Posterior cingulate gyrus (tissue), 11 donors: Measurements from ENCODE around the gene KIRREL1.

Experiments used
- DNase-seq, 10 donors: peaks; one replicate each; pipeline versions ENCODE4 v3.0.0 to v3.0.0-alpha.2; 2020 to 2021; ENCODE audit warnings: mixed read lengths in 3 of 10
- intact Hi-C: fragments of 100-400 bp; cut with DNase I; formaldehyde crosslinking; loops from one replicate; pipeline ENCODE4 v1.15.1; 2023

KIRREL1 gene

DNA sequence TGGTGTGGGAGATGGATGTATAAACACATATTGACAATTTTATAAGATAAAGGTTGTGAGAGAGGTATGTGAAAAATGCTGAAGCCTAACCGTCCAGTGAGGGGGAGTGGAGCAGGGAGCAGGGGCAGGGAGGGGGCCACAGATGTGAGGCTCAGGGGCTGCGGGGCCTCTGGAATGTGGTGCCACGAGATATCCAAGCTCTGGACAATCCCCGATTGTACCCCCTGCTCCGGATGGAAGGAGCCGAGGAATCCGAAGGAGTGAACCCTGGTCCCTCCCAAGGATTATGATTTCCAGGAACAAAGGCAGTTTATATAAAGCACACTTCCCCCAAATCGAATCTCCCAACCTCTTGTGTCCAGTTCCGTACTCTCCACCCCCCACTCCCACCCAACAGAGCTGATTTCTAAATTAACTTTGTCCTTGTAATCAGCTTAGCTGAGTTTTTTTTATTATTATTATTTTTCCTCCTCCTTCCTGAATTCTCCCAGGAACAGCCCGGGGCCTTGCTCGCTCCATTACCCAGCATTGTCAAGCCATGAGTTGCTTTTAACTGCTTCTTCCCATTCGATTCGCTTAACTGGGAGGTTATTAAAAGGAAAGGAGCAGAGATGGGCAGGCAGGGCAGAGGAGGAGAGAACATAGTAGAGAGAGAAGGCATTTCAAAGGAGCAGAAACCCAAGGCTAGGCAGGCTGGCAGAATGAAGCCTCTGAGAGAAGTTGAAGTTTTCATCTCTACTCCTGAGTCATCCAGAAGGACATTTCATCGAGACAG is 9.4 kb downstream of the KIRREL1 start:
- intact Hi-C loops, result no loop called here
- peak in 1 of 10 donors; percentile 49 for DNase-seq

- peak in 1 of 10 donors; percentile 49 for DNase-seq
- intact Hi-C loops, result no loop called here
These were observed 10.0 kb downstream of the KIRREL1 start for GRCh38 chr1:158003406-158003800.

DNA sequence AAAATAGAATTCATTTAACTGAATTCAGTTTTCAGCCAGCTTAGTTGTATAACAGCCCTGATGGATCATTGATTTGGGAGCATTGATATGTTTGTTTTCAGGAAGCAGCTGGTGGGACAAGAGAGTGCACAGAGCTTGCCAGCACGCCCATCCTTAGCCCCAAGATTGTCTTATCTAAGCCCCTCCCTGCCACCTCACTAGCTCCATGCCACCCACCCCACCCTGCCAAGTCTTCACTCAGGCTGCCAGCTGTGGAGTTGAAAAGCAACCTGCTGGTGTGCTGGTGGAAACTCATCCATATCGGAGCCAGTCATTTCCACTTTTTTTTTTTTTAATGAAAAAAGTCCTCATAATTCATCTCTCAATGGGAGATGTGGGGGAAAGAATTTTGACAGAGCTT is 11.8 kb downstream of the KIRREL1 start:
- peak in 1 of 10 donors; percentile 78 for DNase-seq
- intact Hi-C loops, result no loop called here

DNA sequence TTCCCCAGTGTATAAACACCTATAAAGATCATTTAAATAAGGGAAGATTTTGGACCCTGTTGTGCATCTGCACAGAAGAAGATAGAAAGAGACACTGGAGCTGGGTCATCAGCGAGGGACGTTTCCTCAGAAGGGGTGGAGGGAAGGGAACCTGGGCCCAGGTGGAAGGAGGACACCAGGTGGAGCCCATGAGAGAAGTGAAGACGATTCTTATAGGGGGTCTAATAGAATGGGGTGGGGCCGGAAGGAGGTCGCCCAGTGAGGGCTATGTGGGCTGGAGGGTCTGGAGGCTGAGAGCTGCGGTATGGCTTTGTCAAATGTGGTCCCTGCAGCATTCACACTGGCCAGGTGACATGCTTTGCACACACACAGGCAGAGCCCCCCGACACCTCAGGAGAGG is 13.7 kb downstream of the KIRREL1 start:
- intact Hi-C loops, result no loop called here
- no peak for DNase-seq

GRCh38 chr1:158007667-158008386 is 14.4 kb downstream of the KIRREL1 start:
- intact Hi-C loops, result no loop called here
- peak in 1 of 10 donors; percentile 59 for DNase-seq

DNA sequence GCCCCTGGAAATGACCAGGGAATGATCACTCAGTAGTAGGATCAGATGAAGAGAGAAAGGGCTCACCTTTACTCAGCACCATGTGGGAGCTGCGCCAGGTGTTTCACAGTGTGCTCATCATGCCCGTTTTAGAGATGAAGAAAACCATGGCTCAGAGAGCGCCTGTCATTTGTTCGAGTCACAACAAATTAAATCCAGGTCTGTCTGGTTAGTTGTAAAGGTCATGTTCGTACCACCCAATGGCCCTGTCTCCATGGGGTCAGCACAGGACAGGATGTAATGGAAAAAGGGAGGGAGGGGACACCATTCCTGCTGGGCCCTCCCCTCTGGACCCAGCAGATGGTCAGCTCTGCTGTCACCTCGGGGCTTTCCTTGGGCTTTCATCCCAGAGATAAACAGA is 15.2 kb downstream of the KIRREL1 start:
- intact Hi-C loops, result no loop called here

DNA sequence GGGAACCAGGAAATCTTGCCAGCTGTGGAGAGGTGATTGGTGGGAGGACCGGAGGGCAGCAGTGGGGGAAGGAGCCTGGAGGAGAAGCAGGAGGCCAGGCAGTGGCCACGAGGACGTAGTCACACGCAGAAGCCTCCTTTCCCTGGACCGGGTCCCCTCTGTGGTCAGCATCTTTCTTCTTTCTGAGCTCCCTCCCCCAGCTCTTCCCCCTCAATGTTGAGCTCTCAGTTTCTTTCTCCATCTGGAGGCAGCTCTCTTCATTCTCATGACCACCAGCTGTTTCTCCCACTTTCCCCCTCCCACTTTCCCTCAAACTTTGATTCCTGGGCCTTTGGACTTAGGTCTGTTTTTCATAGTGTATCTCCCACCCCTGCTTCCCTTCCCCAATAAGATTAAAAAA is 18.3 kb downstream of the KIRREL1 start:
- DNase-seq, result no peak
- intact Hi-C loops, result no loop called here

More for the DNA sequence above, 15.2 kb downstream of the KIRREL1 start:
- no peak for DNase-seq

DNA sequence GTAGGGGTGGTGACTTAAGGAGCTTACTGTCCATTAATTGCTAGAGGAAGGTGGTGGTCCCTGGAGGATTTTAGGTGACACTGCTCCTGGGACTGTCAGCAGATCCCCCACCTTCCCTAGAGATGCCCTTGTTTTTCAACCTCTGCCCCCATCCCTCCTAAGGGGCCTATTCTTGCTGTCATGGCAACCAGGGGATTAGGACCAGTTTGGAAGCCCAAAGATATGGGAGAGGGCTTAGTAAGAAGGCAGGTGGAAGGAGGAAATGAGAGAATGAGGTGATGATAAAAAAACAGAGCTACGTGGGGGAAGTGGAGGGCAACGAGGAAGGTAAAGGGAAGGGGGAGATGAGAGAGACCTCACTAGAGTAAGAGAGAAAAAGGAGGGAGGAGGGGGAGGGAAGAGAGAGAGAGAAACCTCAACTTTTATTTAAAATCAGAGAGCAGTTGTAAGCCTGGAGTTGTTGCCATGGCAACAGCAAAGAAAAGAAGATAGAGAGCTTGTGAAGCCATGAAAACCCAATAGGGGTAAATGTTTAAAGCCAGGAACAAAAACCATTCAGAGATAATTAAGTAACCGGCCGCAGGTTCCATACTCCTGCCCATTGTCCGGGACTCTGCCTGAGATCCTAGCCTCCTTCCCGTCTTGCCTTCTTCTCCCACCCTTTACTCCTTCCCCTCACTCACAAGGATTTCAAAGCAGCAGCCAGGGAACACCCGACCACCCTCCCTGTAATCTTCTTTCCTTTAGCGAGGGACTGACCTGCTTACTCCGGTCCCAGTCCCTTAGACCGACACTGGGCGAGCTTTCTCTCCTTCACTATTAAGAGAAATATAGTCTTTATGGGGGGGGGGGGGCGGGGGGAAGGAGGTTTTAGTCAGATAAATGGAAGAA is 20.6 kb downstream of the KIRREL1 start:
- peak in 1 of 10 donors; percentile 12 for DNase-seq

GRCh38 chr1:158014731-158015320 is 21.4 kb downstream of the KIRREL1 start:
- intact Hi-C loops, result no loop called here

More for the DNA sequence above, 20.6 kb downstream of the KIRREL1 start:
- intact Hi-C loops, result no loop called here

GRCh38 chr1:158016651-158017335 is 23.3 kb downstream of the KIRREL1 start:
- DNase-seq, result peak in 1 of 10 donors; percentile 18
- intact Hi-C loops, result no loop called here

More at GRCh38 chr1:158014731-158015320, 21.4 kb downstream of the KIRREL1 start:
- no peak for DNase-seq

DNA sequence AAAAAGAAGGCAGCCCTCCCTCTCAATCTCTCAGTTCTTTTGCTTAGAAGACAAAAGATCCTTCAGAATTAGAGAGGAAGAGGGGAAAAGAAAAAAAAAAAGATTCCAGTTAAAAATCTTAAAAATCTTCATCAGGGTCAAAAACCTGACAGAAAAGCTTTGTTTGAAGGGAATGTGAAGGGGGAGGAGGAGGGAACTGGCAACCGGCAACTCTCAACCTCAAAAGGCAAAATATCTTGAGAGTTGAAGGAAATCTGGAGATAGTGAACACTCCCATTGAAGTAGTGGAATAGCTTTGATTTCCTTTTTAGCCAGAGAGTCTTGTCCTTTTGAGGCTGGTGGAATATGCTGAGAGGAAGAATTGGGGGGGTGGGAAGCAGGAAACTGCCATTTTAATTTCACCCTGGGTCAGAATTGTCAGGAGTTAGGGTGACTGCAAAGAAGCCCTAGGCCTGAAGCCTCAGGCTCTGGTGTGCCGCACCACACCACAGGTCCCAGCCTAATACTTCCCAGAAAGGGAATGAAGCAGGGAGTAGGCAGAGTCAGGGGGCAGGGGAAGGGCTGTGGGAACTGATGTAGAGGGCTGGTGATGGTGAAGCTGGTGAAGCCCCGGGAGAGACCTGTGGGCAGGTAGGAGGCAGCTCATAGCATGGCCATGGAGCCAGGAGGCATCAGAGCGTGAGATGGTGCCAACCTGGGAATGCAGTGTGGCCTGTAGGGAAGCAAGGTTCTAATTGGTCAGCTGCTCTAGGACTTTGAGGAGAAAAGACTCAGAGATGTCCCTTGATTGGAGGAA is 24.6 kb downstream of the KIRREL1 start:
- DNase-seq, result peak in 1 of 10 donors; percentile 70
- intact Hi-C loops, result no loop called here

GRCh38 chr1:158019171-158019868 is 25.9 kb downstream of the KIRREL1 start:
- intact Hi-C loops, result no loop called here
- DNase-seq, result no peak

GRCh38 chr1:158020259-158020885 is 26.9 kb downstream of the KIRREL1 start:
- intact Hi-C loops, result no loop called here
- DNase-seq, result no peak

DNA sequence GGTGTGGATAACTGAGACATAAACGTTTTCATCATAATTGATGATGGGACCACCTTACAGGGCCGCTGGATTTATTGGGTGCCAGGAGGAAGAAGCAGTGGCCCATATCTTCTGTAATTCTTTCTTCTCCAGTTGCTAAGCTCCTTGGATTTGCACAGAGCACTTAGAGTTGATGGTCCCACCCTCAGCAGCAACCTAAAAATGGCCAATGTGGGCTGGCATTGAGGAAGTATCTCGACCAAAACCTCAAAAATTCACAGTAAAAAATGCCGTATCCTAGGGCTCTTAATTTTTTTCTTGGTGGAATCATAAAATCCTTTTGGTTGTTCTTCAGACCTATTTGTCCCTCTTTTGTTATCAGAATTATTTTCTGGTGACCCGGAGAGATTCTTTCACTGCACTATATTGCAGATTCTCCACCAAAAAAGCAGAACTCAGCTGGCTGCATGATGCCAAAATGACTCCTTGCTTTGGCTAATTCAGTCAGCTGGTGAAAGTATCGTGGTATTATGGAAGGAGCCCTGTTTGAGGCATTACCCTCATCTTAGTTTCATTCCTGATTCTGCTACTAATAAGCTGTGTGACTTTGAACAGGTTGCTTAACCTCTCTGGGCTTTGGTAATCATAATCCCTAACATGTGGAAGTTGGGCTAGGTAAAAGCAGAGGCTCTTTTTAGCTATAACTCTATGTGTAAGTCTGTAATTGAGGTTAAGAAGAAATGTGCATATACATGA is 27.6 kb downstream of the KIRREL1 start:
- no peak for DNase-seq

DNA sequence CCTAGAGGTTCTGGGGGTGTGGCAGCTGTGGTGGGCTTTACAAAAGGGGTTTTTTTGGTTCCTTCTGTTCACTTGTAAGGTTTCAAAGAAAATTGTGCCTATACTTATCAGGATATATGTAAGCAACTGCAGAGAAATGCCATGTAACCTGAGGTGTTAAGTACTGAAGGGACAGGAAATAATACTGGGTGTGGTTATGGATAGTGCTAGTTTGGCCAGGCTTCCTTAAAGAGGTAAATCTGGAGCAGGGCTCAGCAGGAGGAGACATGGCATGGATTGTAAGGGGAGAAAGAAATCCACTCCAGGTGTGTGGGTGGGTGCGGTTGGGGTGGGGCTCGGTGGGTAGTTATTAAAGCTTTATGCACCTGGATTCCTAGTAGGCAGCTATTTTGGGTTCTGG is 28.3 kb downstream of the KIRREL1 start:
- intact Hi-C loops, result no loop called here
- no peak for DNase-seq

More for the DNA sequence above, 27.6 kb downstream of the KIRREL1 start:
- intact Hi-C loops, result no loop called here

DNA sequence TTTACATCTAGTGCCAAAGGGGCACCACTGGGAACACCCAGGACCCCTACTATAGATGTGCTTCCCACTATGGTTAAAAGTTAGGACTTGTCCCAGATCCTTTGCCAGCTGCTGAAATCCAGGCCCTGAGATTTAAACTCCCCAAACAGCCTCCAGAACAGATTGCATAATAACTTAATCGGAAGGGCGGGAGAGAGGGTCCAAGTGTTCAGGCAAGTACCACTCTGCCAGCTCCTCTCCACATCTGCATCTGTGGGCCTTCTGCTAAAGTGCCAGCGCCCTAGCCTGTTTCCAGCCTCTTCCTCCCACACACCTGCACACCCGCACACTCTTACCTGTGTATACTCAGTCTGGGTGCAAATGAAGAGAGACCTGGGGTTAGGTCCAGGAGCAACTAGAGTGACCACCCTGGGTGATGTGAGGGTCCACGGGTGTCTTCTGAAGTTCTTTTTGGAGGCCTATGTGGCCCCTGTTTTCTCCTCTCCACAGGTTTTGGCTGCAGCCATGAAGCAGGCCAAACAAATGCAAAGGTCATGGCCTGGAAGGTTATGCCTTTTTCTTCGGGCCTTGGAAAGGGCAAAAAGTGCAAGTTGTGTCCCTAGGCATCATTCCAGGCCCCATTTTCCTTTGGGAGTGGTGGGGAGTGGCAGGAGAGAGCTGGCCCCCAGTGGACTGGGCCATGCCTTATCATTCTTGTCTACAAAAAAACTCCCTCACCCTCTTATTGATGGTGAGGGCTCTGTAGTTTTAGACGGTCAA is 29.3 kb downstream of the KIRREL1 start:
- peak in 1 of 10 donors; percentile 62 for DNase-seq
- intact Hi-C loops, result no loop called here
